Measurements from ENCODE around the gene ARMC10. TPM values are rescaled to one million over a fixed set of nuclear protein-coding genes. Genes with fewer than 3 reads are reported as not detected.

ARMC10 gene
- total and polyA plus RNA-seq, 9 of the 15 experiments (the other 6 are each of a cell fraction or from before 2014, with no cell fraction given) = 17.0 to 113 (median 72.6) TPM

- TF ChIP-seq ZBTB49 (CRISPR knock-in tag; IDR thresholded peaks at IDR 0.05; ENCODE audit: borderline replicate concordance) (peak; percentile 58; the same call in 1 of the 2 replicates), CHD7 (IDR thresholded peaks at IDR 0.05; ENCODE audit: low read depth, low read length) (no peak), EZH2 (IDR thresholded peaks at IDR 0.05; ENCODE audit: borderline replicate concordance, low read depth, low read length) (0 out of 2 replicates have a peak, but pooled peaks have one; percentile 79), KDM2B (CRISPR knock-in tag; IDR thresholded peaks at IDR 0.05) (no peak), SRSF9 (IDR thresholded peaks at IDR 0.05; ENCODE audit: borderline replicate concordance, low read depth, low read length) (no peak), STAT6 (CRISPR knock-in tag; IDR thresholded peaks at IDR 0.05) (0 out of 2 replicates have a peak, but pooled peaks have one; percentile 39), RBBP5 (IDR thresholded peaks at IDR 0.05; ENCODE audit: borderline replicate concordance, insufficient read depth, low read length, poor library complexity, severe bottlenecking) (no peak), ZNF561 (CRISPR knock-in tag; conservative IDR thresholded peaks at IDR 0.05) (no peak), SIX5 (IDR thresholded peaks at IDR 0.05; ENCODE audit: borderline replicate concordance in 1 of 2, insufficient read depth in 1 of 2, low read depth in 1 of 2, low read length in 2 of 2) (no peak)
These were observed 44.9 kb downstream of the ARMC10 start (continued) for GRCh38 chr7:103119791-103120291.

All from K562 (cell line).